ENCODE data around the gene KRTAP5-2. TPM values are rescaled to one million over a fixed set of nuclear protein-coding genes. Genes with fewer than 3 reads are reported as not detected.

Gene KRTAP5-2
- total RNA-seq, 2 donors from 2014 or later, result not detected

- H3K27me3 ChIP-seq, result no peaks in the 10 kb centered on the region
- intact Hi-C loops (cut with DNase I), result no loop called here
- H3K9me3 ChIP-seq, result no peaks in the 10 kb centered on the region
- peaks cover 0 to 2% of the 10 kb centered on the region in 2 donors for H3K36me3 ChIP-seq (replicated peaks in 1 of 2; ENCODE audit: insufficient read depth in 1 of 2, low read depth in 2 of 2)
- H3K27ac ChIP-seq, result peak overlapping the region; percentile 50 to 90 (median 72)
- ATAC-seq (peak; percentile 64), DNase-seq (peak; percentile 82 to 96 (median 91))
- peaks cover 76% of the 10 kb centered on the region for H3K4me1 ChIP-seq
- 36 to 47% methylated on average over 10 to 16 of the region's 16 CpGs for WGBS, 2 donors
- peak in 1 of 3 donors; percentile 10 for TF ChIP-seq POLR2A (IDR thresholded peaks at IDR 0.05)
- TF ChIP-seq CTCF (IDR thresholded peaks at IDR 0.05), result peak in 1 of 7 experiments; percentile 16
- H3K4me3 ChIP-seq, result no peak overlapping the region
These were observed 33.4 kb downstream of the KRTAP5-2 start for GRCh38 chr11:1564535-1565172.

- Histone ChIP-seq H3K4me1 (peaks cover 76% of the 10 kb centered on the region), H3K36me3 (replicated peaks in 1 of 2; ENCODE audit: insufficient read depth in 1 of 2, low read depth in 2 of 2) (peaks cover 0 to 2% of the 10 kb centered on the region in 2 donors), H3K9me3 (no peaks in the 10 kb centered on the region), H3K27ac (peak overlapping the region in 3 of 4 donors; percentile 69 to 90 (median 75)), H3K27me3 (no peaks in the 10 kb centered on the region), H3K4me3 (no peak overlapping the region)
- 79 to 80% methylated on average over 10 to 28 of the region's 29 CpGs for WGBS, 2 donors
- TF ChIP-seq CTCF (IDR thresholded peaks at IDR 0.05) (no peak), POLR2A (IDR thresholded peaks at IDR 0.05) (no peak)
- intact Hi-C loops (cut with DNase I), result no loop called here
- no peak for ATAC-seq
- peak in 1 of 4 donors; percentile 12 for DNase-seq
These were observed 34.2 kb downstream of the KRTAP5-2 start for GRCh38 chr11:1563697-1564534.

GRCh38 chr11:1563149-1563638 is 34.9 kb downstream of the KRTAP5-2 start:
- Histone ChIP-seq H3K27ac (peak overlapping the region in 1 of 4 donors; percentile 5), H3K4me1 (peaks cover 76% of the 10 kb centered on the region), H3K9me3 (no peaks in the 10 kb centered on the region), H3K36me3 (replicated peaks in 1 of 2; ENCODE audit: insufficient read depth in 1 of 2, low read depth in 2 of 2) (peaks cover 0 to 2% of the 10 kb centered on the region in 2 donors), H3K4me3 (no peak overlapping the region), H3K27me3 (no peaks in the 10 kb centered on the region)
- ATAC-seq (no peak), DNase-seq (no peak)
- intact Hi-C loops (cut with DNase I), result no loop called here
- WGBS, 2 donors, result 80% methylated on average over 9 of the region's 12 CpGs; no CpG with 5 or more reads in 1 of the 2 donors
- TF ChIP-seq CTCF (IDR thresholded peaks at IDR 0.05) (no peak), POLR2A (IDR thresholded peaks at IDR 0.05) (no peak)

- H3K4me1 ChIP-seq, result peaks cover 75% of the 10 kb centered on the region
- ATAC-seq, result no peak
- DNase-seq, result no peak
- peaks cover 0 to 3% of the 10 kb centered on the region in 2 donors for H3K36me3 ChIP-seq (replicated peaks in 1 of 2; ENCODE audit: insufficient read depth in 1 of 2, low read depth in 2 of 2)
- peak overlapping the region in 1 of 4 donors; percentile 5 for H3K27ac ChIP-seq
- WGBS, 2 donors, result 92 to 94% methylated on average over 8 to 13 of the region's 14 CpGs
- no peak for TF ChIP-seq CTCF (IDR thresholded peaks at IDR 0.05)
- TF ChIP-seq POLR2A (IDR thresholded peaks at IDR 0.05), result no peak
- H3K27me3 ChIP-seq, result no peaks in the 10 kb centered on the region
- H3K9me3 ChIP-seq, result no peaks in the 10 kb centered on the region
- intact Hi-C loops (cut with DNase I), result no loop called here
- no peak overlapping the region for H3K4me3 ChIP-seq
These were observed 35.5 kb downstream of the KRTAP5-2 start for GRCh38 chr11:1562469-1563148.
